GM21619 (cell line): ENCODE results near the gene AIPL1.
"Not testable (repeated sequence)": the region's sequence is repeated elsewhere in the genome, so short reads cannot be mapped to it uniquely, and the experiment has no call there.

Source experiments
- ATAC-seq: cut with Tn5 transposase; IDR thresholded peaks from one replicate; pipeline ENCODE4 v1.9.1; 2021; ENCODE audit not compliant: unreplicated experiment

Gene AIPL1, protein sequence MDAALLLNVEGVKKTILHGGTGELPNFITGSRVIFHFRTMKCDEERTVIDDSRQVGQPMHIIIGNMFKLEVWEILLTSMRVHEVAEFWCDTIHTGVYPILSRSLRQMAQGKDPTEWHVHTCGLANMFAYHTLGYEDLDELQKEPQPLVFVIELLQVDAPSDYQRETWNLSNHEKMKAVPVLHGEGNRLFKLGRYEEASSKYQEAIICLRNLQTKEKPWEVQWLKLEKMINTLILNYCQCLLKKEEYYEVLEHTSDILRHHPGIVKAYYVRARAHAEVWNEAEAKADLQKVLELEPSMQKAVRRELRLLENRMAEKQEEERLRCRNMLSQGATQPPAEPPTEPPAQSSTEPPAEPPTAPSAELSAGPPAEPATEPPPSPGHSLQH

GRCh38 chr17:6435051-6435450 is at the start of gene AIPL1:
AIPL1 (minus strand) TSS chr17:6435121; CDS start chr17:6435104, 17 bp downstream.
- no peak for ATAC-seq

DNA sequence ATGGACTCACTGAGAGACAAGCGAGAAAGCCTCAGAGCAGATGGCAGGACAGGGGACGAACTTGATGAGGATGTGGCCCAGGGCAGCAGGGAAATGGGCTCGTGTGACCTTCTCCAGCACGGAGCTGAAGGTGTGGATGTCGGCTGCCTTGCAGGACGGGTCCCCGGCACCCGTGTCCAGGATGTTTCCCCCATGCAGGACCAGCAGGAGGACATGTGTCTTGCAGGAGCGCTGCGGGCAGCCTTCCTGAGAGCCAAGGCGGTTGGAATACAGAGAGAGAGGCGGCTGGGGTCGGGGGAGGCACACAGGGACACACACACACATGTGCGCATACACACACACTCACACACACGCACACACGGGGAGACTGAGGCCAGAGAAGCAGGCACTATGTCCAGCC is 48.6 kb upstream of the AIPL1 start:
- ATAC-seq = no peak

GRCh38 chr17:6482796-6483195 is 47.9 kb upstream of the AIPL1 start:
- ATAC-seq = not testable (repeated sequence)

GRCh38 chr17:6482105-6482455 is 47.2 kb upstream of the AIPL1 start:
- no peak for ATAC-seq

- ATAC-seq = no peak
These were observed 45.4 kb upstream of the AIPL1 start for GRCh38 chr17:6480303-6480675.

GRCh38 chr17:6479622-6480302 is 44.8 kb upstream of the AIPL1 start:
- ATAC-seq = no peak

- ATAC-seq = no peak
These were observed 43.6 kb upstream of the AIPL1 start for GRCh38 chr17:6478486-6478885.

GRCh38 chr17:6477831-6478383 is 43.0 kb upstream of the AIPL1 start:
- ATAC-seq = no peak

DNA sequence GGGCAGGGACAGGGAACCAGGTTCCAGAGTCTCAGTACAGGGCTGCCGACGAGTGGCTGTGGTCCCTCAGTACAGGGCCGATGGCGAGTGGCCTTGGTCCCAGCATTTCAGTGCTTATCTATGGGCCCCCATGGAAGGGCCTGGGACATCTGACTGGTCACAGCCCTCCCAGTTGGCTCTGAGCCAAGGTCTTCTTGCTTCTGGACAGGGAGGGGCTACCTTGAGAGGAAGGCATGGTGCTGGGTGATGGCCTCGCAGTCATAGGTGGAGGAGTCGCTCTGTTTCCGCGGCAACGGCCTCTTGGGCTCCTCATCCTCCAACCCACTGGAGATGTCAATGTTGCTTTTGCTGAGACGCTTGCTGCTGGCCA is 41.9 kb upstream of the AIPL1 start:
- no peak for ATAC-seq

DNA sequence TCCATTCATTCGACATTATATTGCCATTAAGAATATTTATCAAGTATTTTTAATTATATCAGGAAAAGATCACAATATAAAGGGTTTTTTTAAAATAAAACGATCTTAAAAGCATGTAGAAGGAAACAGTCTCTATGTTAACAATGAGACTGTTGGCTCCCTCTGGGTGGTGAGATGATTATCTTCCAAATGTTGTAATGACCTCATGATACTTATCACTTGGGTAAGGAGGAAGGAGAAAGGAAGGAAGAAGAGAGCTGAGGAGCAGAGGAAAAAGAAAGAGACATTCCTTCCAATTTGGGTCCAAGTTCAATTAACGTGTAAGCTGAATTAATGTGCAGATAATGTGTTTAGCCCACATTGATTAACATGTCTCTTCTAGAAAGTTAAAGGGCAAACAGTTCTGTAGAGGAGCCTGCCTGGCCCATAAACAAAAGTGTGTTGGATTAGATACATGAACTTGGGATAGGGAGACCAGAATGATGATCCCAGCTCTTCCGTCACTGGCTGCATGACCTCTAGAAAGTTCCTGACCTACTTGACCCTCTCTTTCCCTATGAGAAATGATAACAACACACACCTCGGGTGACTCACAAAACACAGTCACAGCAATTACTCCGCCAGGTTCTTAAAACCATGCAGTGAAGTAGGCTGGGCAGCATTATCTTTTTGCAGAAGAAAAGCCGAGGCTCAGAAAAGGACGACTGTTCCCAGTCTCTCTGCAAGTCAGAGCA is 41.3 kb upstream of the AIPL1 start:
- ATAC-seq = no peak

- ATAC-seq = no peak
These were observed 40.5 kb upstream of the AIPL1 start for GRCh38 chr17:6475411-6475810.

DNA sequence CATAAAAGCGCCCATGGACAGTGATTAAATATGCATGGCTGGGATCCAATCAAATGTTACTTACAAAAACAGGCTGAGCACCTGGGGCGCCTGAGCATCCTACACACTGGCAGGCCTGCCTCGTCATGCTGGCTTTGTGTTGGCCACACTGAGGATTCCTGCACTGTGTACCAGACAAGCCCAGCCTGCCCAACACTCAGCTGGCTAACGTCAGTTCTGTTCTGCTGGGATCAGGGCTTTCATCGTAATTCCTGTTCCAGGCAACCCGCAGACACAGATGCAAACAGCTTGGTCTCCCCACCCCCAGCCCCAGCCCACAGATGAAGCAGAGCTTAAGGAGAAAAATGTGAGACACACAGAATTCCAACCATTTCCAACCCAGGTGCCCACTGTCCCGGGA is 40.0 kb upstream of the AIPL1 start:
- ATAC-seq = no peak

- no peak for ATAC-seq
These were observed 39.5 kb upstream of the AIPL1 start for GRCh38 chr17:6474376-6474775.

- ATAC-seq = no peak
These were observed 38.3 kb upstream of the AIPL1 start for GRCh38 chr17:6473128-6473767.

- no peak for ATAC-seq
These were observed 37.6 kb upstream of the AIPL1 start for GRCh38 chr17:6472517-6472916.

GRCh38 chr17:6471531-6472465 is 36.9 kb upstream of the AIPL1 start:
- ATAC-seq = no peak

DNA sequence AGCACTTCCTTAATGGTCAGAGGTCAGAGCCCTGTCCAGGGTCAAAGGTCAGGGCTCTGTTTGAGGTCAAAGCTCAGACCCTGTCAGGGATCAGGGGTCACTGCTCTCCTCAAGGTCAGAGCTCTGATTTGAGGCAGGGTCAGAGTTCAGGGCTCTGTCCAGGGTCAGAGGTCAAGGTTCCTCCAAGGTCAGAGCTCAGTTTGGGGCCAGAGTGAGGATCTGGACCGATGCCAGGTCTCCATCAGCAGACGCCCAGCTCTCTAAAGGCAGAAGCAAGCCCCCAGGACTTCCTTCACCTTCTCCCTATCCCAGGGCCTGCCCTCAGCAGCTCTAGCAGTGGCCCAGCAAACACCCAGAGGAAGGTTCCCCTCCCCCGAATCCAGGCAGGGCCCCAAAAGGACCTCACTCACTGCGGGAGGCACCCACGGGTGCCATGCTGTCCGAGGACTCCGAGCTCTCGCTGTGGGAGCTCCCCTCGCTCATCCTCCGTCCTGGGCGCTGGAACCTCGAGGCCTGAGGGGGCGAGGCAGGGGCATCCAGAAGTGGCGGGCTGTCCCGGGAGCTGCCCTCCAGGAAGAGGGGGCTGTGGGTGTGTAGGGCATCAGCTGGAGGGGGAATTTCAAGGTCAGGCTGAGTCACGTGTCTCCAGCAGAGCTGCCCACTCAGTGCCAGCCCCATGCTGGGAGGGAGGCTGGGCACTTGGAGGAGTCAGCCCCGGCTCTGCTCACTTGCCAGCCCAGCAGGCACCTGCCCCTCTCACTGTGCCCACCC is 36.0 kb upstream of the AIPL1 start:
- ATAC-seq = no peak

DNA sequence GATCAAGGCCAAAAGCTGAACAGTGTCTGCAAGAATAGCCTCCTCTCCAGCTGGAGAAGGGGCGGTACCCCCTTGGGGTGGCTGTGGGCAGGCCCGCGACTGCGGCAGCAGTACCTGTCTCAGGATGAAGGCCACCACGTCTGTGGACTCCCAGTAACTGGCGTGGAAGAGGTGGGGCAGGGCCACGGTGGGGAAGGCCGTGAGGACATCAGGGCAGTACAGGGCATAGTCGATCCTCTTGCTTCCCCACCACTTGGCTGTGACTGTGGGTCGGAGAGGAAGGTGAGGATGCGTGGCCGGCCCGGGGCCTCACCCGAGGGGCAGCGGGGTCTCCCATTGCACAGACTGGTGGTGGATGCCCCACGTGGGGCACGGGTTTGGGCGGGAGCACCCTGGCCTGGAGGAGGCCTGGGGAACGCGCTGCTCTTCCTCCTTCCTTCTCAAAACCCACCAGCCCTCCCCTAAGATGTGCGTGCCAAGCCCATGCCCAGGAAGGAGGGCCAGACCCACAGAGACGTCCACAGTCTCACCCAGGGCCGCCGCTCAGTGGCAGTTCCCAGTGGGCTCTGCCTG is 35.3 kb upstream of the AIPL1 start:
- ATAC-seq = no peak
